RWPE2 (cell line): ENCODE results near the gene SRC.

ENCODE experiments used
- ATAC-seq: fragments of 200-7000 bp; cut with Tn5 transposase; 3 replicates; pipeline ENCODE4 v1.9.1; 2021; ENCODE audit warnings: low read depth
- DNase-seq: peaks from one replicate; pipeline ENCODE4 v3.0.0-alpha.2; 2020; ENCODE audit warnings: low spot score
- H3K27ac ChIP-seq: fragments of 450-650 bp; 2 replicates; pipeline ENCODE4 v1.5.1; 2017; ENCODE audit warnings: mild to moderate bottlenecking; ENCODE audit not compliant: poor library complexity, severe bottlenecking
- H3K27me3 ChIP-seq: fragments of 250-450 bp; sonication (Bioruptor Pico); 2 replicates; pipeline ENCODE4 v1.5.1; 2021; ENCODE audit warnings: mild to moderate bottlenecking, moderate library complexity; ENCODE audit not compliant: insufficient read depth, poor library complexity, severe bottlenecking
- H3K36me3 ChIP-seq: fragments of 250-450 bp; sonication (Bioruptor Pico); 2 replicates; pipeline ENCODE4 v1.5.1; 2020; ENCODE audit warnings: low read depth, mild to moderate bottlenecking, moderate library complexity
- H3K4me1 ChIP-seq: fragments of 250-450 bp; sonication (Bioruptor Pico); 2 replicates; pipeline ENCODE4 v1.5.1; 2021; ENCODE audit warnings: mild to moderate bottlenecking, moderate library complexity; ENCODE audit not compliant: insufficient read depth, poor library complexity, severe bottlenecking
- H3K4me3 ChIP-seq: fragments of 250-450 bp; sonication (Bioruptor Pico); 2 replicates; pipeline ENCODE4 v1.5.1; 2021; ENCODE audit warnings: mild to moderate bottlenecking, moderate library complexity; ENCODE audit not compliant: severe bottlenecking
- H3K9me3 ChIP-seq: fragments of 250-450 bp; sonication (Bioruptor Pico); 2 replicates; pipeline ENCODE4 v1.5.1; 2021; ENCODE audit warnings: mild to moderate bottlenecking, moderate library complexity; ENCODE audit not compliant: severe bottlenecking
- CTCF ChIP-seq: fragments of 450-650 bp; IDR thresholded peaks from one replicate; pipeline ENCODE4 v1.5.1; 2017; ENCODE audit warnings: mild to moderate bottlenecking, moderate library complexity; ENCODE audit not compliant: poor library complexity, severe bottlenecking

The SRC gene

GRCh38 chr20:37416100-37416847 is 70.3 kb downstream of the SRC start:
- peaks cover 11% of the 10 kb centered on the region for H3K27me3 ChIP-seq
- H3K36me3 ChIP-seq, result no peaks in the 10 kb centered on the region
- H3K27ac ChIP-seq, result no peak overlapping the region
- peak; percentile 80 for DNase-seq
- no peaks in the 10 kb centered on the region for H3K9me3 ChIP-seq
- H3K4me3 ChIP-seq, result no peak overlapping the region
- ATAC-seq, result no peak
- TF ChIP-seq CTCF, result no peak
- H3K4me1 ChIP-seq, result no peaks in the 10 kb centered on the region

- Histone ChIP-seq H3K9me3 (no peaks in the 10 kb centered on the region), H3K4me3 (no peak overlapping the region), H3K4me1 (no peaks in the 10 kb centered on the region), H3K27me3 (peaks cover 18% of the 10 kb centered on the region), H3K36me3 (no peaks in the 10 kb centered on the region), H3K27ac (no peak overlapping the region)
- DNase-seq, result peak; percentile 84
- TF ChIP-seq CTCF, result no peak
- ATAC-seq, result no peak
Measured at GRCh38 chr20:37416848-37417616, 71.1 kb downstream of the SRC start.

GRCh38 chr20:37417617-37418467 is 71.9 kb downstream of the SRC start:
- Histone ChIP-seq H3K27ac (no peak overlapping the region), H3K9me3 (no peaks in the 10 kb centered on the region), H3K27me3 (peaks cover 26% of the 10 kb centered on the region), H3K36me3 (no peaks in the 10 kb centered on the region), H3K4me1 (no peaks in the 10 kb centered on the region), H3K4me3 (no peak overlapping the region)
- peak; percentile 45 for TF ChIP-seq CTCF
- ATAC-seq (peak; percentile 5; the same call in 2 of the 3 replicates), DNase-seq (peak; percentile 75)

GRCh38 chr20:37418591-37419109 is 72.7 kb downstream of the SRC start:
- H3K4me1 ChIP-seq, result no peaks in the 10 kb centered on the region
- TF ChIP-seq CTCF, result no peak
- H3K9me3 ChIP-seq, result no peaks in the 10 kb centered on the region
- no peak for ATAC-seq
- no peak for DNase-seq
- no peaks in the 10 kb centered on the region for H3K36me3 ChIP-seq
- no peak overlapping the region for H3K27ac ChIP-seq
- peaks cover 34% of the 10 kb centered on the region for H3K27me3 ChIP-seq
- H3K4me3 ChIP-seq, result no peak overlapping the region
